Measurements from ENCODE around the gene ATIC. TPM values are rescaled to one million over a fixed set of nuclear protein-coding genes. Genes with fewer than 3 reads are reported as not detected.
"Not testable (repeated sequence)": the region's sequence is repeated elsewhere in the genome, so short reads cannot be mapped to it uniquely, and the experiment has no call there.

Gene ATIC
- total RNA-seq, 1 donor from 2014 or later = 19.3 TPM

GRCh38 chr2:215358891-215359575, 47.2 kb downstream of the ATIC start:
- H3K27me3 ChIP-seq (ENCODE audit: control insufficient read depth in 3 of 3, insufficient read depth in 3 of 3, low read length in 3 of 3) = no peaks in the 10 kb centered on the region
- H3K9me3 ChIP-seq (ENCODE audit: control insufficient read depth in 3 of 3, low read length in 3 of 3) = no peaks in the 10 kb centered on the region
- H3K4me1 ChIP-seq (ENCODE audit: control insufficient read depth in 3 of 3, insufficient read depth in 3 of 3, low read length in 3 of 3) = peaks cover 0 to 3% (median 0%) of the 10 kb centered on the region in 3 donors
- no peak overlapping the region for H3K4me3 ChIP-seq (ENCODE audit: low read length in 3 of 3)
- no peak overlapping the region for H3K9ac ChIP-seq (ENCODE audit: low read depth in 1 of 3, low read length in 3 of 3)
- H3K36me3 ChIP-seq (ENCODE audit: control insufficient read depth in 3 of 3, insufficient read depth in 3 of 3, low read length in 3 of 3) = peaks cover 11 to 21% (median 17%) of the 10 kb centered on the region in 3 donors
- H3K27ac ChIP-seq (ENCODE audit: low read depth, low read length) = no peak overlapping the region

DNA sequence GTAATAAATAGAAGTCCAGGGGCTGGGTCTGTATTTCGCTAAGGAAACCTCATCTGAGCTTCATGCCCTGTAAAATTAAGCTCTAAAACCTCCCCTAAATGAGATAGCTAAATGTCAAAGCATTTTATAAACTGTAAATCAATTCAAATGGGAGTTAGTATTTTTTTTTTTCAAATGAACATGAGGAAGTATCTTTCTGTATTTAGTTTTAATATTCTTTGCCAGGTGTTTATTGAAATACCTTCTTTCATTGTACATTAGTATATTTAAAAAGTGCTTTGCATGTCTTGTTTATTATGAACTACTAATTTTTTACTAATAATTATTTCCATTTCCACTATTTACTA, 47.7 kb downstream of the ATIC start:
- H3K4me1 ChIP-seq (ENCODE audit: control insufficient read depth in 3 of 3, insufficient read depth in 3 of 3, low read length in 3 of 3) = peaks cover 0 to 3% (median 0%) of the 10 kb centered on the region in 3 donors
- H3K4me3 ChIP-seq (ENCODE audit: low read length in 3 of 3) = no peak overlapping the region
- no peaks in the 10 kb centered on the region for H3K9me3 ChIP-seq (ENCODE audit: control insufficient read depth in 3 of 3, low read length in 3 of 3)
- peaks cover 12 to 22% (median 20%) of the 10 kb centered on the region in 3 donors for H3K36me3 ChIP-seq (ENCODE audit: control insufficient read depth in 3 of 3, insufficient read depth in 3 of 3, low read length in 3 of 3)
- no peak overlapping the region for H3K9ac ChIP-seq (ENCODE audit: low read depth in 1 of 3, low read length in 3 of 3)
- H3K27ac ChIP-seq (ENCODE audit: low read depth, low read length) = no peak overlapping the region
- no peaks in the 10 kb centered on the region for H3K27me3 ChIP-seq (ENCODE audit: control insufficient read depth in 3 of 3, insufficient read depth in 3 of 3, low read length in 3 of 3)

- not testable (repeated sequence) for H3K27ac ChIP-seq (ENCODE audit: low read depth, low read length); H3K4me1 ChIP-seq (ENCODE audit: control insufficient read depth in 3 of 3, insufficient read depth in 3 of 3, low read length in 3 of 3); H3K9ac ChIP-seq (ENCODE audit: low read depth in 1 of 3, low read length in 3 of 3); H3K4me3 ChIP-seq (ENCODE audit: low read length in 3 of 3); H3K27me3 ChIP-seq (ENCODE audit: control insufficient read depth in 3 of 3, insufficient read depth in 3 of 3, low read length in 3 of 3); H3K9me3 ChIP-seq (ENCODE audit: control insufficient read depth in 3 of 3, low read length in 3 of 3)
- peaks cover 12 to 28% (median 25%) of the 10 kb centered on the region in 3 donors for H3K36me3 ChIP-seq (ENCODE audit: control insufficient read depth in 3 of 3, insufficient read depth in 3 of 3, low read length in 3 of 3)
Measured at GRCh38 chr2:215360059-215360458, 48.2 kb downstream of the ATIC start.

GRCh38 chr2:215360596-215360995, 48.7 kb downstream of the ATIC start:
- Histone ChIP-seq H3K36me3 (ENCODE audit: control insufficient read depth in 3 of 3, insufficient read depth in 3 of 3, low read length in 3 of 3) (peaks cover 12 to 30% (median 28%) of the 10 kb centered on the region in 3 donors), H3K9me3 (ENCODE audit: control insufficient read depth in 3 of 3, low read length in 3 of 3) (no peaks in the 10 kb centered on the region), H3K27me3 (ENCODE audit: control insufficient read depth in 3 of 3, insufficient read depth in 3 of 3, low read length in 3 of 3) (no peaks in the 10 kb centered on the region), H3K27ac (ENCODE audit: low read depth, low read length) (no peak overlapping the region), H3K4me1 (ENCODE audit: control insufficient read depth in 3 of 3, insufficient read depth in 3 of 3, low read length in 3 of 3) (no peaks in the 10 kb centered on the region), H3K4me3 (ENCODE audit: low read length in 3 of 3) (no peak overlapping the region), H3K9ac (ENCODE audit: low read depth in 1 of 3, low read length in 3 of 3) (no peak overlapping the region)

GRCh38 chr2:215361211-215361875, 49.5 kb downstream of the ATIC start:
- no peak overlapping the region for H3K9ac ChIP-seq (ENCODE audit: low read depth in 1 of 3, low read length in 3 of 3)
- H3K36me3 ChIP-seq (ENCODE audit: control insufficient read depth in 3 of 3, insufficient read depth in 3 of 3, low read length in 3 of 3) = peaks cover 12 to 30% (median 28%) of the 10 kb centered on the region in 3 donors
- no peaks in the 10 kb centered on the region for H3K27me3 ChIP-seq (ENCODE audit: control insufficient read depth in 3 of 3, insufficient read depth in 3 of 3, low read length in 3 of 3)
- H3K4me3 ChIP-seq (ENCODE audit: low read length in 3 of 3) = no peak overlapping the region
- no peaks in the 10 kb centered on the region for H3K9me3 ChIP-seq (ENCODE audit: control insufficient read depth in 3 of 3, low read length in 3 of 3)
- no peak overlapping the region for H3K27ac ChIP-seq (ENCODE audit: low read depth, low read length)
- no peaks in the 10 kb centered on the region for H3K4me1 ChIP-seq (ENCODE audit: control insufficient read depth in 3 of 3, insufficient read depth in 3 of 3, low read length in 3 of 3)

GRCh38 chr2:215361876-215362561, 50.2 kb downstream of the ATIC start:
- Histone ChIP-seq H3K9ac (ENCODE audit: low read depth in 1 of 3, low read length in 3 of 3) (no peak overlapping the region), H3K9me3 (ENCODE audit: control insufficient read depth in 3 of 3, low read length in 3 of 3) (no peaks in the 10 kb centered on the region), H3K36me3 (ENCODE audit: control insufficient read depth in 3 of 3, insufficient read depth in 3 of 3, low read length in 3 of 3) (peaks cover 11 to 29% (median 28%) of the 10 kb centered on the region in 3 donors)

DNA sequence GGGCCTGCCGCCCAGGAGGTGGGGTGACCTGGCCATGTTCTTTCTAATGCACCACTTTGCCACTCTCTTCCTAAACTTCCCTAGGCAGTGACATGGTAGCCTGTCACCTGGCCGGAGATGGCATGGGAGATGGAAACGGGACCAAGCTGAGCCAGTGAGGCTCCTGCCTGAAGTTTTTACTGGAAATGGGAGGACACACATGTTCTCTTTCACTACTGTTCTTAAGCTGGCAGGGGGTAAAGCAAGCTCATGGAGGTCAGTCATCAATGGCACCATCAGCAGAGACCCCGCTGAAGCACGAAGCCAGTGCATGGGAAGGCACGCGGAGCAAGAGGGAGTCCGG, 50.7 kb downstream of the ATIC start:
- no peaks in the 10 kb centered on the region for H3K4me1 ChIP-seq (ENCODE audit: control insufficient read depth in 3 of 3, insufficient read depth in 3 of 3, low read length in 3 of 3)
- H3K27me3 ChIP-seq (ENCODE audit: control insufficient read depth in 3 of 3, insufficient read depth in 3 of 3, low read length in 3 of 3) = no peaks in the 10 kb centered on the region
- no peak overlapping the region for H3K27ac ChIP-seq (ENCODE audit: low read depth, low read length)
- H3K4me3 ChIP-seq (ENCODE audit: low read length in 3 of 3) = no peak overlapping the region
- H3K36me3 ChIP-seq (ENCODE audit: control insufficient read depth in 3 of 3, insufficient read depth in 3 of 3, low read length in 3 of 3) = peaks cover 10 to 28% (median 28%) of the 10 kb centered on the region in 3 donors
- H3K9me3 ChIP-seq (ENCODE audit: control insufficient read depth in 3 of 3, low read length in 3 of 3) = no peaks in the 10 kb centered on the region
- H3K9ac ChIP-seq (ENCODE audit: low read depth in 1 of 3, low read length in 3 of 3) = no peak overlapping the region

More at GRCh38 chr2:215361876-215362561, 50.2 kb downstream of the ATIC start:
- no peak overlapping the region for H3K4me3 ChIP-seq (ENCODE audit: low read length in 3 of 3)
- H3K4me1 ChIP-seq (ENCODE audit: control insufficient read depth in 3 of 3, insufficient read depth in 3 of 3, low read length in 3 of 3) = no peaks in the 10 kb centered on the region
- H3K27me3 ChIP-seq (ENCODE audit: control insufficient read depth in 3 of 3, insufficient read depth in 3 of 3, low read length in 3 of 3) = no peaks in the 10 kb centered on the region
- no peak overlapping the region for H3K27ac ChIP-seq (ENCODE audit: low read depth, low read length)

GRCh38 chr2:215363039-215363438, 51.2 kb downstream of the ATIC start:
- peaks cover 13 to 28% (median 28%) of the 10 kb centered on the region in 3 donors for H3K36me3 ChIP-seq (ENCODE audit: control insufficient read depth in 3 of 3, insufficient read depth in 3 of 3, low read length in 3 of 3)
- no peak overlapping the region for H3K9ac ChIP-seq (ENCODE audit: low read depth in 1 of 3, low read length in 3 of 3)
- H3K27me3 ChIP-seq (ENCODE audit: control insufficient read depth in 3 of 3, insufficient read depth in 3 of 3, low read length in 3 of 3) = no peaks in the 10 kb centered on the region
- no peak overlapping the region for H3K4me3 ChIP-seq (ENCODE audit: low read length in 3 of 3)
- no peaks in the 10 kb centered on the region for H3K4me1 ChIP-seq (ENCODE audit: control insufficient read depth in 3 of 3, insufficient read depth in 3 of 3, low read length in 3 of 3)
- no peak overlapping the region for H3K27ac ChIP-seq (ENCODE audit: low read depth, low read length)
- H3K9me3 ChIP-seq (ENCODE audit: control insufficient read depth in 3 of 3, low read length in 3 of 3) = no peaks in the 10 kb centered on the region

GRCh38 chr2:215363461-215364156, 51.8 kb downstream of the ATIC start:
- Histone ChIP-seq H3K4me1 (ENCODE audit: control insufficient read depth in 3 of 3, insufficient read depth in 3 of 3, low read length in 3 of 3) (no peaks in the 10 kb centered on the region), H3K27ac (ENCODE audit: low read depth, low read length) (no peak overlapping the region), H3K9ac (ENCODE audit: low read depth in 1 of 3, low read length in 3 of 3) (no peak overlapping the region), H3K27me3 (ENCODE audit: control insufficient read depth in 3 of 3, insufficient read depth in 3 of 3, low read length in 3 of 3) (no peaks in the 10 kb centered on the region), H3K36me3 (ENCODE audit: control insufficient read depth in 3 of 3, insufficient read depth in 3 of 3, low read length in 3 of 3) (peaks cover 13 to 28% (median 28%) of the 10 kb centered on the region in 3 donors), H3K4me3 (ENCODE audit: low read length in 3 of 3) (no peak overlapping the region), H3K9me3 (ENCODE audit: control insufficient read depth in 3 of 3, low read length in 3 of 3) (no peaks in the 10 kb centered on the region)
